GM19452 (cell line): ENCODE measurements around the gene ABHD16B.

ENCODE experiments used
- ATAC-seq: cut with Tn5 transposase; IDR thresholded peaks from one replicate; pipeline ENCODE4 v1.9.1; 2021; ENCODE audit not compliant: unreplicated experiment

The ABHD16B gene

DNA sequence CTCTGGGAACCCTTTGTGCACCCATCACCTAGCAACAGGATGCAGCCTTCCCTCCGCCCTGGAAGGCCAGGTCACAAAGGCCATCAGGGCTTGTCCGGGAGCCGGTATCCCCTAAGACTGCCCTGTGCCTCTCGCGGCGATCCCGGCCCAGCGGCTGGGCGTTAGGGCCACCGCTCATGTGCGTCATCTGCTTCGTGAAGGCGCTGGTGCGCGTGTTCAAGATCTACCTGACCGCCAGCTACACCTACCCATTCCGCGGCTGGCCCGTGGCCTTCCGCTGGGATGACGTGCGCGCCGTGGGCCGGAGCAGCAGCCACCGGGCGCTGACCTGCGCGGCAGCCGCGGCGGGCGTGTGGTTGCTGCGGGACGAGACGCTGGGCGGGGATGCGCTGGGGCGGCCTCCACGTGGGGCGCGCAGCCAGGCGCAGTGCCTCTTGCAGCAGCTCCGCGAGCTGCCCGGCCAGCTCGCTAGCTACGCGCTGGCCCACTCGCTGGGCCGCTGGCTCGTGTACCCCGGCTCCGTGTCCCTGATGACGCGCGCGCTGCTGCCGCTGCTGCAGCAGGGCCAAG lies at the start of gene ABHD16B:
ABHD16B (plus strand) TSS at position 134 of the 570 bp plus-strand sequence; CDS start at position 177, 43 bp downstream.
- ATAC-seq, result no peak

DNA sequence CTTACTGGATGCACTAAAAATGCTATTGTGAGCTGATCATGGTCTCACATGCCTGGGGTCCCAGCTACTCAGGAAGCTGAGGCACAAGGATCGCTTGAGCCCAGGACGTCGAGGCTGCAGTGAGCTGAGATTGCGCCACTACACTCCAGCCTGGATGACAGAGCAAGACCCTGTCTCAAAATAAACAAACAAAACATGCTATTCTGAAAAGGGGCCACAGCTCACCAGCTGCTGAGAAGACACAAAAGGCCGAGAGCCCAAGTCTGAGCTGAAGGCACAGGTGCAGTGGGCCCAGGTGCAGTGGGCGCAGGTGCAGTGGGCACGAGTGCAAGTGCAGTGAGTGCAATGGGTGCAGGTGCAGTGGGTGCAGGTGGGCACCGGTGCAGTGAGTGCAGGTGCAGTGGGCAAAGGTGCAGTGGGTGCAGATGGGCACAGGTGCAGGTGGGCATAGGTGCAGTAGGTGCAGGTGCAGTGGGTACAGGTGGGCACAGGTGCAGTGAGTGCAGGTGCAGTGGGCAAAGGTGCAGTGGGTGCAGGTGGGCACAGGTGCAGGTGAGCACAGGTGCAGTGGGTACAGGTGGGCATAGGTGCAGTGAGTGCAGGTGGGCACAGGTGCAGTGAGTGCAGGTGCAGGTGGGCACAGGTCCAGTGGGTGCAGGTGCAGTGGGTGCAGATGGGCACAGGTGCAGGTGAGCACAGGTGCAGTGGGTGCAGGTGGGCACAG lies 46.2 kb upstream of the ABHD16B start:
- ATAC-seq, result no peak

DNA sequence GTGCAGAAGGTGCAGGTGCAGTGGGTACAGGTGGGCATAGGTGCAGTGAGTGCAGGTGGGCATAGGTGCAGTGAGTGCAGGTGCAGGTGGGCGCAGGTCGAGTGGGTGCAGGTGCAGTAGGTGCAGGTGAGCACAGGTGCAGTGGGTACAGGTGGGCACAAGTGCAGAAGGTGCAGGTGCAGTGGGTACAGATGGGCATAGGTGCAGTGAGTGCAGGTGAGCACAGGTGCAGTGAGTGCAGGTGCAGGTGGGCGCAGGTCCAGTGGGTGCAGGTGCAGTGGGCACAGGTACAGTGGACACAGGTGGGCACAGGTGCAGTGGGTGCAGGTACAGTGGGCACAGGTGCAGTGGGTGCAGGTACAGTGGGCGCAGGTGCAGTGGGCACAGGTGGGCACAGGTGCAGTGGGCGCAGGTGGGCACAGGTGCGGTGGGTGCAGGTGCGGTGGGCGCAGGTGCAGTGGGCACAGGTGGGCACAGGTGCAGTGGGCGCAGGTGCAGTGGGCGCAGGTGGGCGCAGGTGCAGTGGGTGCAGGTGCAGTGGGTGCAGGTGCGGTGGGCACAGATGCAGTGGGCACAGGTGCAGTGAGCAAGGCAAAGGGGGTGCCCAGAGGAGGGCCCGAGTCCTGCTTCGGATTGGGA lies 45.6 kb upstream of the ABHD16B start:
- no peak for ATAC-seq

DNA sequence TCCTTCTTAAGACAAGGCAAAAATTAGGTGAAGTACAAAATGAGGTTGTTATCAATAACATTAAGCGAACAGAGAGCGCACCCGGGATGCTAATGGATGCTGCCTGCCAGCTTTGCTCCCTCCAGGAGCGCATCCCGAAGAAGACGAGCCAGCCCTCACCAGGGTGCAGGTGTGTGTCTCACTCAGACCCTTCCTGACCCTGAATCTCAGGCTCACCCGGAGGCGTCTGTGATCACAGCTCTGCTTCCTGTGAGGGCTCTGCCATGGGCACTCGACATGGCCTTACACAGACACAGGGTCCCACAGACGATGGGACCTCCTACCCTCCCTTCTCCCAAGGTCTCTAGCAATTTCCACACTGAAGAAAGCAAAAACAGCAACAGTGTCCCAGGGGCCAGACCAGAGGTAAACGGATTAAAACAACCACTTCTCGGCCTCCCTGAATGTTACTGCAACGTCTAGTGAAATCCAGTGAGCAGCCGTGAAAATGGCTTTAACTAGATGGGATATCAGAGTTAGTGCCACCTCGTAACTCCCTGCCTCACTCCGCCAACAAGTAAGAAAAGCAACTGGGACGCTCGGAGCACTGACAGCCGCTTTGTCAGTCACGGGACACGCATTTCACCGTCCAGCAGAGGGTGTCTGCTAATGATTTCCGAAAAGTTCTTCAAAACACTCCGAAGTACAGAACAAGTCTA lies 41.9 kb upstream of the ABHD16B start:
- no peak for ATAC-seq

DNA sequence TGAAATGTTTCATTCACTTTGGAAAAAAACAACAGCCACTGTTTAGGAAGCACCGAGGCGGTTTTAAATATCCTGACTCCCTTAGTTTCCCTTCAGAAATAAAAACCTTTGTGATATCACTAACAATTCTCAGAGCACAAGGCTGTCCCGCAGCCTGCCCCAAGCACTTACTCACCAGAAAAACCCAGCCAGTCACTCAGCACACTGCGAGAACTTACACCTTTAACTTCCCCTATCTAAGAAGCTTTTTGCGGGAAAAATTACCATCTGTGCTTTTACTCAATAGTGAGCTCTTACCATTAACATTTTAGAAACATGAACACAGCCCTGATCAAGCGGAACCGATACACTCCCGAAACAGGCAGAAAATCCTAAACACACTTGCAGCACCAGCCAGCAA lies 39.5 kb upstream of the ABHD16B start:
- no peak for ATAC-seq

DNA sequence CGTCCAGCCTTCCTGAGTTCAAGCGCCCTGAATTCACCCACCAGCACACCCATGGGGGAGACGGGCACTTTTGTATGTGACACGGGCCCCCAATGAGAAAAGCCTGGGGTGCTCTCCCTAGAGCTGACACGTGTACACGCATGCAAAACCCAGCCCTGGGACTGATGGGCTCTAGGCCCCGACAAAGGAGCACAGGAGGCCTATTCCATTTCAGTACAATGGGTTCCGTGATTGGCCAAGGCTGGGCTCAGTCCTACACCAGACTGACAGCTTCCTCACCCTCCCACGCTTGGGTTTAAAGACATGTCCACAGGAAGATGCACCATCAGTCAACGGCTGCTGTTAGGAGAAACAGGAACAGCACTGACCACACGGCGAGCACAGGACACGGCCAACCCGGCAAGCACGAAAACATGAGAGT lies 39.0 kb upstream of the ABHD16B start:
- no peak for ATAC-seq

DNA sequence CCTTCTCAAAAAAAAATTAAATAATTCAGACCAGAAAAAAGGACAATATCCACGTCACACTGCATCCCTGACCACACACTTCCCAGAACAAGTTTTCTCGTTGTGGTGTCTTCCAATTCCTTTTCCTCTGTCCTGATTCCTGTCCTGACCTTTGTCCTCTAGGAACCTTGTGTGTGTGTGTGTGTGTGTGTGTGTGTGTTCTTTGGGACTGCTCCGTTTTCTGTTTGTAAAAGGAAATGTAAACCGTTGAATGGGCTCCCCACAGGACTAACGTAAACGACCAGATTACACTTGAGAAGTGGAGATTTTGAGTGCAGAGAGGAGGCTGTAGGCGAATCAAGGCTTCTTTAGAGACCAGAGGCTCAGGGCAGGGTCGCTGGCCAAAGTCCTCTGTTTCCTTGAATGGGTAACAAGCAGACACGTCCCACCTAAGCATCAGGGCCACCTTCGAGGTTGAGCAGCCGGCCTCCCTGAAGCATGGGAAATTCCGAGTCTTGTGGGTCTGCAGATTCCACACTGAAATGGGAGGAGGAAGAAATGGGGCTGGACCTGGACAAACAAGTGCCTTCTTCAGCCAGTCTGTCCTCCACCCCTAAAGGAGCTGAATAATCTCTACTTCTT lies 37.5 kb upstream of the ABHD16B start:
- no peak for ATAC-seq

DNA sequence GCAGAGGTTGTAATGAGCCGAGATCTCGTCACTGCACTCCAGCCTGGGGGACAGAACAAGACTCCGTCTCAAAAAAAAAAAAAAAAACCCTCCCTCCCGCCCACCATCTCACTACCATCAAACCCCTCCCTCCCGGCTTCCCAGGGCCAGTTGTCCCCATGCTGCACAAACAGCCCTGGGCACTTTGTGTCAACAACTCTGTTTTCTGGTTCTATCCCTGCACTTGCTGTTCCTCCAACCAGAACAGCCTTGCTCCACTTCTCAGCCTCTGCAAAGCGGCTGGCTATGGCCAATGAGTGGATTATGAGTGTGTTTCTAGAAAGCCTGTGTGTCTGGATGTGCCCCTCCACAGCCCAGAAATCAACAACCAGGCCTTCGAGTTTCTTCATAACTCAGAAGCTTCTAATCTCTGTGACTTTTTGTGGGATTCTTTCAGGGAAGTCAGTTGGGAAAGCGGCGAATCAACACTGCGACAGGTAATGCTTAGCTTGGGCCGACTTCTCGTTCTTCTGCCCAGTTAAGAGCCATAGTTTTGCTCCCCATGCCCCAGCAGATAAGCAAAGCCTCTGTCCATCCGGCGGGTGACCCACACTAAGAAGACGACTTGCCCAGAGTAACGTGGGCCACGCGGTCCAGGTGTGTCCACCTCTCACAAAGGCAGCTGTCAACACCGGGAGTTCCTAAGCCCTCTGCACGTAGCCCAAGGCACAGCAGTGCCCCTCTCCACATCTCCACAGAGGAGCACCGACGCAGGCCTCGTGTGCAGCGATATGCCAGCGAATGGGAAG lies 35.8 kb upstream of the ABHD16B start:
- no peak for ATAC-seq

DNA sequence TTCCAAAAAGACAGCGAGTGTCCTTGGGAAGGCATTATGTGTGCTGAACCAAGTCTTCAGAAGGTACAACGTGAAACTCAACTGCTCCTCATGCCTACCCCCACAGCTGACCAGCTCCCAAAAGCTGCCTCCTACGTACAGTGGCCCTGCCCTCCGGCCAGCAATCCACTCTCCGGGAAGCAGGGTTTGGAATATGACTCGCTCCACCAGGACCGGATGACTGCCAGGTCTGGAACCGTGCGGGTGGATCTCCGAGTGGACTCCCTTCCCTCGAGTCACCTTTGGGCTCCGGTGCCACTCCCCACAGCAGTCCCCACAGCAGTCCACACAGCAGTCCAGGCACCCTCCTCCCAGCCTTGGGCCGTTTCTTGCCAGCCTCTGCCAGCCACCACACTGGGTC lies 34.5 kb upstream of the ABHD16B start:
- no peak for ATAC-seq

DNA sequence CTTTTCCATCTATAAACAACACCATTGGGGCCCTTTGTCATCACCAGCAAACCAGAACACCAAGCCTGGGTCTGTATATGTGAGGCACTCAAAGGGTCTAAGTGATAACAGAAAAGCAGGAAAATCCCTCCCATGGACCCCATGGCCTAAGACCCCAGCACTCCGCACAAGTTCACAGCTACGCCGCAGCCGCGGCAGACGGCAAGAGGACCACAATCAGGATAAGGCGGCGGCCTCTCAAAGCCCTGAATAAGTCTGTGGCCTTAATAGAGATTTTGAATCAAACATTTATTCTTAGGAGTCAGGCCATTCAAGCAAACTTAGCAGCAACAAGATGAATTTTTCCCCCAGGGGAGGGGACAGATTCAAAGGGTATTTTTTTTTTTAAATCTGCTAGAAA lies 33.2 kb upstream of the ABHD16B start:
- no peak for ATAC-seq

DNA sequence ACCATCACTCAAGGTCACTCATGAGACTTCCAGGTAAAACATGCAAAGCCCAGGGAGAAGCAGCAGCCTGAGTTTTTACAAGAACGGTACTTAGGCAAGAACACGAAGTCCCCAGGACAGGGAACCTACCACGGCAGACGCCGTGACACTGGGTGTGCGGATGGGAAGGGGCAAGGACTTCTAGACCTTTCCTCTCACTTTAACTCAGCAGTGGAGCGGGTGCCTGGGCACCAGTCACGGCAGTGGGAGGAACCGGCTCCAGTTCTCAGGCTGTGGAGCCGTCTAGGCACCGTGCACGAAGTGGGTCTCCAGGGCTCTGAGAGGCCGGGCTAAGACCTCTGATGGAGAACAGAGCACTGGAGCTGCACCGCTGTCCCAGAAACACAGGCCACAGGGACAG lies 32.8 kb upstream of the ABHD16B start:
- ATAC-seq, result no peak

DNA sequence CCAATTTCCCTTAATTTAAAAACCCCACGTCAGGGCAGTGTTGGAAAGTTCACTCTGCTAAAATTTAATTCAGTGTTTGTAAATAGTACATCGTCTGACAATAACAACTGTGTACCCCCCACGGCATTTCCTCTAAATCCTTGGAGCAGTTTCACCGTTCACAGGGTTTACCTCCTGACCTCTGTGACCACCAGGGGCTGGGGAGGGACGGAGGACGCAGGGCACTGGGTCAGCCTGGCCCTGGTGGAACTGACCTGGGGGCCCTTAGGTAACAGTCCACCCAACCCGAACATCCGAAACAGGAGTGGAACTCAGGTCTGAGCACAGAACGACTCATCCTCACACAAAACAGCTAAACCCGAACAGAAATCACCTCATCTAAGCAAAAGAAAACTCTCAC lies 32.3 kb upstream of the ABHD16B start:
- ATAC-seq, result no peak

DNA sequence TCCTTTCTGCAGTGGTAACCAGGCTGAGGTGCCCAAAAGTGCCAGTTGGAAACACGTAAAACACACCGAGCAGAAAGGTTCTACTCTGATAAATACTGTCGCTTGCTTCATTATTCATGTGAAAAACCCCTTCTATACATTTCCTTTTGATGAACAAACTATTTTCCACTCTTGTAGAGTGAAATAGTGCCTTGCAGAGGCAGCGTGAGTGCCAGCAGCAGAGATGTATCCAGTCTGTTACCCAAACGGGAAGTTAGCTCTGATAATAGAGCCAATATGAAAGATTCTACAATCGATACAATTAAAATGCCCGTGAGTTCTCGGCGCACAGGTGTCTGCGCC lies 31.7 kb upstream of the ABHD16B start:
- ATAC-seq, result no peak

DNA sequence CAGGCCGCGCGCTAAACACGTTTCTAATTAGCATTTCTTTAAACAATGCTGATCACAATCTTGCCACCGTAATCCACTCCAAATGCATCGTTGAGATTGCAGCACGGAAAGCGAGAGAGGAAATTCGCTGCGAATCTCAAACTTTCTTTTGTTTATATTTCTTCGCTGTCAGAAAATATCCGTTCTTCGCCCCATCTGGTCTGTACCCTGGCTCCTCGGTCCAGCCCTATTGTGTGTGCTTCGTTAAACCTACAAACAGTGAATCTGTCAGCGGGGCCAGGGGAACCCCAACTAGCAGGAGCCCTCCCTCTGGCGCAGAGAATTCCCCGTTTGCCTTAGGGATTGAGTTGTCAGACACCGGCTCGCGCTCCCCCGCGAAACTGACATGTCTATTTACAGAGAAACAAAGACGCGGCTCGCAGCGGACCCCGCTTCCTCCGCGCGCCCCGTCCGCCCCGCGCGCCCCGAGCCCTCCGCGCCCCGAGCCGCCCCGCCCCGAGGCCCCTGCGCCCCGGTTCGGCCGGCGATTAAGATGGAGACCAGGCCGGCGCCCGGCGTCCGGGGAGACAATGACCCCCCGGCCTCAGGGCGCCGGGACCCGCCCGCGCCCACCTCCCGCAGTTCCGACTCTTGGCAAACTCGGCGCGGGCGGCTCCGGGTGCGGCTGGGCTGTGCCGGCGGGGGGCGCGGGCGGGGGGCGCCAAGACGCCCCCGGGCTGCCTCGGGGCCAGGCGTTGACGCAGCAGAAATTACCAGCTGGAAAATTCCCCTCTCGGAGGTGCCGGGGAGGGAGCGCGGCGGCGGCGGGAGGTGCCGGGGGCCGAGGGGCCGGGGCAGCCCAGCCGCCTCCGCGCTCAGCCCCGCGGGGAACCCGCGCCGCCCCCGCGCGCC lies 31.1 kb upstream of the ABHD16B start:
- no peak for ATAC-seq

DNA sequence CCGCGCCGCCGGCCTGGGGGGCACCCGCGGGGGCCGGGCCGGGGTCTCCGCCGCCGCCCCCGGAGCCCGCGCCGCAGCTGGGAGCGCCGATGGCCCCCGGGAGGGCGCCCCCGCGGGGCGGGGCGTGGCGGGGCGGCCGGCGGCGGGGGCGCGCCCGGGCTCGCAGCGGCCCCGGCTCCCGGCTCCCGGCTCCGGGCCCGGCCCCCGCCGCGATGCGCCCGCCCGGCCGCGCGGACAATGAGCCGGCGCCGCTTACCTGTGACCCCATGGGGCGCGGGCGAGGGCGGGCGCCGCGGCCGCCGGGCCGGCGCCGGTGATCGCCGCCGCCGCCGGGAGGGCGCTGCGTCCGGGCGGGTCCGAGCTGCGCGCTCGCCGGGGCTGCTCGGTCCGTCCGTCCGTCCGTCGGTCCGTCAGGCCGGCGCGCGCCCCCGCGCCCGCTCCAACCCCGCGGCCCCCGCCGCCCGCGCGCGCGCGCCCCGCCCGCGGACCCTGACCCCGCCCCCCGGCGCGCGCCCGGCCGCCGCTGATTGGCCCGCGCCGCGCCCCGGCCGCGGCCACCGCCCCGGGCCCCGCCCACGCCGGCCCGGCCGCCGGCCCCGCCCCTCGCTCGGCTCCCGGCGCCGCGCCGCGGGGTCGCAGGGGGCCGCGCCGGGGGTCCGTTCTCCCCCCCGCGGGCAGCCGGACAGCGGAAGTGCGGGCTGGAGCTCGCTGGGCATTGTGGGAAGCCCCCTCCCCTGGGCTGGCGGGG lies 30.3 kb upstream of the ABHD16B start, which contains the start of gene ZBTB46:
ZBTB46 (minus strand) TSS at position 424 of the 748 bp plus-strand sequence. CDS start 40,507 bp downstream, outside the sequence.
- ATAC-seq, result no peak

DNA sequence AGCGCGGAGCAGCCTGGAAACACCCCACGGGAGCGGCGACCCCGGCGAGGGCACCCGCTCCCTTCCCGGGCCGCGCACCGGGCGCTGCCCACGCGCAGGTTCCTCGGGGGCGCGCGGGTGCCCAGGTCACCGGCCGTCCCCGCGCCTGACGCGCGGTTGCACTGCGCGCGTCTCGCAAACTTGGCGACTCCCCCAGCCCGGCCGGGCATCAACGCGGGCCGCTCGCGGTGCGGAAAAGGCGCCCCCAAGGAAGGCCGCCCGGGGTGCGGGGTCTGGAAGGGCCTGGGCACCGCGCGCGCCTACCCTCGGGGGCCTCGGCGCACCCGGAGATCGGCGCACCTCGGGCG lies 29.7 kb upstream of the ABHD16B start:
- no peak for ATAC-seq

DNA sequence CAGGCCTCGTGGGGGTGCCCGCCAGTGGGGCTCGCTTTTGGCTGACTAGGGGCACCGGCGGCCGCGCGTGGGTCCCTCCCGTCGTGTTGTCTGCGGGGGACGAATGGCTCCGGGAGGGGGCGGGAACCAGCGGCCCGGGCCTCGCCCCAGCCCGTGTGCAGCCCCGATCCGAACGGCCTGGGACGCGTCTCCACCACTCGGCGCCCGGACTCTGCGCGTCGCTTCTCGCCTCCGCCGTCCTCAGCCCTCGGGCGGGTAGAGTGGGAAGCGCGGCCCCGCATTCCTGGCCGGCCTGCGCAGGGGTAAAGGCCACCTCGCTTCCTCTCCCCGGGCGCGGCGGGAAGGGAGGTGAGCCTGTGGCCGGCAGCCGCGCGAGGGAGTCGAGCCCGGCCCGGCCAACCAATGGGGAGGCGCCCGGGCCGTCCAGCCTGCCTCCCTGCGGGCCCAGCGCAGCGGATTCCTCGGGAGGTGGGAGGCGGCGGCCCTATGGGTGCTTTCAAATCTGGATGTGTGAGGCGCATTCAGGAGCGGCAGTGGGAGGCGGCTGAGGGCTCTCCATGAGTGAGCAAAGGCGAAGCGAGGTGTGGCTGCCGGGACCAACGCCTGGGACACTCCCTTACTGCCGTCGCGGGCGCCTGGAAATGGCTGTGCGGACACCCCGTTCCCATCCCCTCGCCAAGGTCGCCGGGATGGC lies 29.2 kb upstream of the ABHD16B start:
- no peak for ATAC-seq

DNA sequence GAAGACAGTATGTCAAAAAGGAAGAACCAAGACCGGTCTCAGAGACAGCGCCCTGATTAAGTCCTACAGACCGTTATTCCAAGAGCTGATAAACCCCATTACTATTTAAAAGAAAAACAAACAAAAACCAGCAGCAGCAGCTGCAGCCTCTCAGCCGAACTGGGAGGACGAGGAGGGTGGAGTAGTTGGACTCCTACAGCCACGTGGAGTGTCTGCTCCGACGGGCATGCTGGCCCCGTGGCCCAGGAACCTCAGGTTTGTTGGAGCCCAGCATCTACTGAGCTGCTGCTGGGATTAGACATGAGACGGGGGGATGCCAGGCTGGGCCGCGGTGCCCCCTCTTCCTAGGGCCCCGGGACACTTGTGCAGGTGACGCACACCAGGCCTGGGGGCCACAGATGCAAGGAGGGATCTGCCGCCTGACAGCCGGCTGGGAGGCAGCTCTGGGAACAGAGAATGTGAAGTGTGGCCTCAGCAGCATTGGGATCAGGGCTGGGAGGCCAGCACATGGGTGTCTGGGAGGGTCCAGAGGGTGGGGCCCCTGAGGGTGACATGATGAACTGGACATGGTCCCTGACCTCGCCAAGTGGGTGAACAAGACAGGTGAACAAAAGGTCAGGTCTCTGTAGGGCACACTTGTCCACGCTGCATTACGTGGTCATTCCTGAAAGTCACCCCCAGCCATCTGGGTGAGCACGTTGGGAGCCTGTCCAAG lies 27.4 kb upstream of the ABHD16B start:
- no peak for ATAC-seq
